BLaER1 (cell line): ENCODE results near the gene CORO2A.

Source experiments
- H3K27ac ChIP-seq: shearing (Covaris generic); formaldehyde crosslinking; 2 replicates; pipeline ENCODE4 v1.8.1; 2022
- H3K27me3 ChIP-seq: shearing (Covaris generic); formaldehyde crosslinking; 2 replicates; pipeline ENCODE4 v1.8.1; 2022
- H3K36me3 ChIP-seq: shearing (Covaris generic); formaldehyde crosslinking; 2 replicates; pipeline ENCODE4 v1.8.1; 2022
- H3K4me1 ChIP-seq: shearing (Covaris generic); formaldehyde crosslinking; 2 replicates; pipeline ENCODE4 v1.8.1; 2022
- H3K4me2 ChIP-seq: shearing (Covaris generic); formaldehyde crosslinking; 2 replicates; pipeline ENCODE4 v1.8.1; 2022
- H3K4me3 ChIP-seq: shearing (Covaris generic); formaldehyde crosslinking; 2 replicates; pipeline ENCODE4 v1.8.1; 2022
- H3K9ac ChIP-seq: shearing (Covaris generic); formaldehyde crosslinking; 2 replicates; pipeline ENCODE4 v1.8.1; 2022
- H3K9me3 ChIP-seq: shearing (Covaris generic); formaldehyde crosslinking; 2 replicates; pipeline ENCODE4 v1.8.1; 2022
- H4K20me1 ChIP-seq: shearing (Covaris generic); formaldehyde crosslinking; 2 replicates; pipeline ENCODE4 v1.8.1; 2022
- Cebpa-rat ChIP-seq: shearing (Covaris generic); IDR thresholded peaks from 2 replicates; pipeline ENCODE4 v1.8.1; 2022

CORO2A gene

DNA sequence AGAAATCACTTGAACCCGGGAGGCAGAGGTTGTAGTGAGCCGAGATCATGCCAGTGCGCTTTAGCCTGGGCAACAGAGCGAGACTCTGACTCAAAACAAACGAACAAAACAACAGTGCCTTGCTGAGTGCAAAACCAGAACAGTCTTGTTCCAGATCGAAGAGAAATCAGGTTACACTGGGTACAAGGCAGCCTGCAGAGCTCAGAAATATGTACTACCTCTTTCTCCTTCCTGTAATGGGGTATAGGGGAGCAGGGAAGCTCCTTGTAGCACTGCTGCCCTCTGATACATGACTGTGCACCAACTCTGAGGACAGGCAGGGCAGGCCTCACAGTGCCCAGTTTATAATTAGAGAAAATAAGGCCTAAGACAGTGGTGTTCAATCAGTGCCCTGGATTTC, 38.4 kb upstream of the CORO2A start:
- Histone ChIP-seq H3K4me2 (no peak overlapping the region), H3K27me3 (no peaks in the 10 kb centered on the region), H3K4me3 (no peak overlapping the region), H3K9me3 (no peaks in the 10 kb centered on the region), H3K36me3 (peaks cover 12% of the 10 kb centered on the region), H3K9ac (no peak overlapping the region), H3K27ac (no peak overlapping the region), H3K4me1 (peaks cover 9% of the 10 kb centered on the region), H4K20me1 (no peaks in the 10 kb centered on the region)
- TF ChIP-seq Cebpa-rat, result no peak

DNA sequence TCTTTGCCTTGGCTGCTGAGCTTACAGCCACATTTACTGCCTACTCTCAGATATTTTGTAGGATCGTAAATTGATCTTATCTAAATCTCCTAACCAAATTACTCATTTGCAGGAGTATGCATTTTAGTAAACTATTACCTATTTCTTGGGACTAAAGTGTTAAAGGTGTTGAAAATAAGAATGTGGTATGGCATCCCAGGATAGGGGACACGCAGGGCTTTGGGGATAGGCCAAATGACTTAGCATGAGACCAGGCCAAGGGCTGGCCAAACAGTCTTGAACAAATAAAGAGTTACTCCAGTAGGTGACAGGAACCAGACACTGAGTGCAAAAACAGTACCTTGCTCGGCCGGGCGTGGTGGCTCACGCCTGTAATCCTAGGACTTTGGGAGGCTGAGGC, 37.9 kb upstream of the CORO2A start:
- Histone ChIP-seq H3K4me3 (no peak overlapping the region), H3K36me3 (peaks cover 12% of the 10 kb centered on the region), H3K9ac (no peak overlapping the region), H3K9me3 (no peaks in the 10 kb centered on the region), H3K27me3 (no peaks in the 10 kb centered on the region), H4K20me1 (no peaks in the 10 kb centered on the region), H3K4me2 (no peak overlapping the region), H3K4me1 (peaks cover 9% of the 10 kb centered on the region), H3K27ac (no peak overlapping the region)
- TF ChIP-seq Cebpa-rat, result no peak

DNA sequence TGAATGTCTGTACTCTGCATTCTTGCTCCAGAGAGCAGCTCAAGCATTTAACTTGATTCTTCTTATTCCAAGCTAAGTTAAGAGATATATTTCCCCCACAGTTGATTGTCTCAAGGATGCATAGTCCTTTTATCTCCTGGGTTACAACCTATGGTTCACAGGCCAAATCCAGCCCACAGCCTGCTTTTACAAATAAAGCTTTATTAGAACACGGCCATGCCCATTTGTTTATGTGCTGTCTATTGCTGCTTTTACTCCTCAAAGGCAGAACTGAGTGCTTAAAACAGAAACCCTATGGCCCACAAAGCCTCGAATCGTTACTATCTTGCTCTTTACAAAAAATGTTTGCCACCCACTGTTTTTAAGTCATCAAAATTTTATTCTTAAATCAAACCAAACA, 37.2 kb upstream of the CORO2A start:
- no peak overlapping the region for H3K4me3 ChIP-seq
- peaks cover 12% of the 10 kb centered on the region for H3K36me3 ChIP-seq
- no peaks in the 10 kb centered on the region for H3K27me3 ChIP-seq
- no peaks in the 10 kb centered on the region for H4K20me1 ChIP-seq
- no peaks in the 10 kb centered on the region for H3K9me3 ChIP-seq
- peaks cover 9% of the 10 kb centered on the region for H3K4me1 ChIP-seq
- H3K4me2 ChIP-seq, result no peak overlapping the region
- H3K9ac ChIP-seq, result no peak overlapping the region
- TF ChIP-seq Cebpa-rat, result no peak
- H3K27ac ChIP-seq, result no peak overlapping the region

GRCh38 chr9:98229090-98229395, 36.6 kb upstream of the CORO2A start:
- H3K36me3 ChIP-seq, result peaks cover 12% of the 10 kb centered on the region

GRCh38 chr9:98228392-98229089, 36.1 kb upstream of the CORO2A start:
- TF ChIP-seq Cebpa-rat, result no peak
- H3K27ac ChIP-seq, result no peak overlapping the region
- H3K9ac ChIP-seq, result no peak overlapping the region
- H4K20me1 ChIP-seq, result no peaks in the 10 kb centered on the region
- H3K4me2 ChIP-seq, result no peak overlapping the region
- H3K27me3 ChIP-seq, result no peaks in the 10 kb centered on the region
- peaks cover 12% of the 10 kb centered on the region for H3K36me3 ChIP-seq
- H3K4me3 ChIP-seq, result no peak overlapping the region
- peaks cover 9% of the 10 kb centered on the region for H3K4me1 ChIP-seq
- no peaks in the 10 kb centered on the region for H3K9me3 ChIP-seq

More at GRCh38 chr9:98229090-98229395, 36.6 kb upstream of the CORO2A start:
- H4K20me1 ChIP-seq, result no peaks in the 10 kb centered on the region
- H3K4me2 ChIP-seq, result no peak overlapping the region
- H3K27me3 ChIP-seq, result no peaks in the 10 kb centered on the region
- H3K27ac ChIP-seq, result no peak overlapping the region
- H3K9me3 ChIP-seq, result no peaks in the 10 kb centered on the region
- TF ChIP-seq Cebpa-rat, result no peak
- H3K4me1 ChIP-seq, result peaks cover 9% of the 10 kb centered on the region
- H3K9ac ChIP-seq, result no peak overlapping the region
- no peak overlapping the region for H3K4me3 ChIP-seq

DNA sequence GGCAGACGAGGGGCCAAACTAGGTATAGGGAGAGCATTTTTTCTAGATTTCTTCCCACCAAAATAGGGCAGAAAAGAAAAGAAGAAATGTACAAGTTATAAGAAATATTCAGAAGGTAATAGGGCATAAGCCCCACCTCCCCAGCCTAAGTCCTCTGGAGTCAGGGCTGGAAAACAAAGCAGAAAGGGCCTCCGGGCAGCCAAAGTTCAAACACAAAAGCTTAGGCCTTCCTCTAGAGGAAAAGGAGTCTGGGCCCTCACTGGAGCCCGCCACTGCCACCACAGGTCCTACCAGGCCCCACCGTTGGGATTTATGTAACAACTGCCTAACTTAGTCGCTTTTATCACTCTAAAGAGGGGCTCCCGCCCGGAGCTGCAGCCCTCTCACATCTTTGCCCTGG, 35.4 kb upstream of the CORO2A start:
- peaks cover 12% of the 10 kb centered on the region for H3K36me3 ChIP-seq

DNA sequence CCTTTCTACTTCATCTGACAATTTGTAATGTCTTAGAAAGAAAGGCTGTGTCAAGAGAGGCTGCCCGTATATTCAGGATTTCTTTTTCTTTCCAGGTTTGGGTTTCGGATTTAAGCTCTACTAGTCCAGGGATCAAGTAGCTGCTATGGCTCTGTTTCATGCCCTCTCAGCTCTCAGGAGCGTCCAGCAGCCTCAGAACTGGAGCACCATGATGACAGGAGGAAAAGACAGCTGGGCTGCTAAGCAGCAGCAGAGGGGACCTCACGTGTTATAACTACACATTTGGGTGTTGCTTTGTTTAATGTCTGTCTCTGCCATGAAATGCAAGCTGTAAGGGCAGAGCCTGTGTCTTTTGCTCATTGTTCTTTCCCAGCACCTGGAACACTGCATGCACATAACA, 34.5 kb upstream of the CORO2A start:
- Histone ChIP-seq H3K4me3 (no peak overlapping the region), H3K36me3 (peaks cover 12% of the 10 kb centered on the region), H3K27ac (no peak overlapping the region), H3K27me3 (no peaks in the 10 kb centered on the region), H3K4me1 (0 out of 2 replicates have a peak, but pooled peaks cover 2% of the 10 kb centered on the region), H3K4me2 (no peak overlapping the region), H3K9ac (no peak overlapping the region), H3K9me3 (no peaks in the 10 kb centered on the region), H4K20me1 (no peaks in the 10 kb centered on the region)
- TF ChIP-seq Cebpa-rat, result no peak

More for the DNA sequence above, 35.4 kb upstream of the CORO2A start:
- no peak overlapping the region for H3K27ac ChIP-seq
- no peak for TF ChIP-seq Cebpa-rat
- H4K20me1 ChIP-seq, result no peaks in the 10 kb centered on the region
- H3K4me2 ChIP-seq, result no peak overlapping the region
- no peak overlapping the region for H3K4me3 ChIP-seq
- H3K9me3 ChIP-seq, result no peaks in the 10 kb centered on the region
- no peak overlapping the region for H3K9ac ChIP-seq
- H3K27me3 ChIP-seq, result no peaks in the 10 kb centered on the region
- peaks cover 9% of the 10 kb centered on the region for H3K4me1 ChIP-seq

- Histone ChIP-seq H3K4me3 (no peak overlapping the region), H3K36me3 (peaks cover 12% of the 10 kb centered on the region), H3K27me3 (no peaks in the 10 kb centered on the region), H3K9me3 (no peaks in the 10 kb centered on the region), H4K20me1 (no peaks in the 10 kb centered on the region), H3K9ac (no peak overlapping the region), H3K4me2 (no peak overlapping the region), H3K4me1 (no peaks in the 10 kb centered on the region), H3K27ac (no peak overlapping the region)
- peak; percentile 58; the same call in 1 of the 2 replicates for TF ChIP-seq Cebpa-rat
These were observed 34.1 kb upstream of the CORO2A start for GRCh38 chr9:98226516-98226915.

GRCh38 chr9:98225015-98225442, 32.6 kb upstream of the CORO2A start:
- Histone ChIP-seq H4K20me1 (no peaks in the 10 kb centered on the region), H3K9me3 (no peaks in the 10 kb centered on the region), H3K36me3 (peaks cover 22% of the 10 kb centered on the region), H3K4me2 (no peak overlapping the region), H3K9ac (no peak overlapping the region), H3K27ac (no peak overlapping the region), H3K27me3 (no peaks in the 10 kb centered on the region), H3K4me3 (no peak overlapping the region), H3K4me1 (no peaks in the 10 kb centered on the region)
- TF ChIP-seq Cebpa-rat, result no peak

- Histone ChIP-seq H3K27ac (no peak overlapping the region), H3K36me3 (peaks cover 21% of the 10 kb centered on the region; the same call in 1 of the 2 replicates), H3K4me3 (no peak overlapping the region), H4K20me1 (no peaks in the 10 kb centered on the region), H3K4me2 (no peak overlapping the region), H3K4me1 (no peaks in the 10 kb centered on the region), H3K9me3 (no peaks in the 10 kb centered on the region), H3K9ac (no peak overlapping the region), H3K27me3 (no peaks in the 10 kb centered on the region)
- no peak for TF ChIP-seq Cebpa-rat
These were observed 30.7 kb upstream of the CORO2A start for GRCh38 chr9:98222885-98223691.
